ENCODE data around the gene SLC5A10. TPM values are rescaled to one million over a fixed set of nuclear protein-coding genes. Genes with fewer than 3 reads are reported as not detected.

The SLC5A10 gene
- total and polyA plus RNA-seq, 12 donors = 0.06 to 0.19 (median 0.10) TPM; not detected in 6

Other genes starting within 250 kb of the SLC5A10 start
- gene FBXW10, start 208.1 kb upstream of the SLC5A10 start, total RNA-seq = under 1 TPM in 2 of 10 donors, not detected in 8; 0.10 to 0.15 TPM
- under 1 TPM; 0.03 to 0.07 TPM for gene FBXW10, start 208.1 kb upstream of the SLC5A10 start, polyA plus RNA-seq
- 10 to 100 TPM; 15.5 to 29.8 (median 21.7) TPM for gene TVP23B, start 171.0 kb upstream of the SLC5A10 start, total RNA-seq
- 10 to 100 TPM; 18.4 to 26.2 TPM for gene TVP23B, start 171.0 kb upstream of the SLC5A10 start, polyA plus RNA-seq
- gene PRPSAP2, start 94.0 kb upstream of the SLC5A10 start, total RNA-seq = 10 to 100 TPM; 12.8 to 23.2 (median 16.2) TPM
- gene PRPSAP2, start 94.0 kb upstream of the SLC5A10 start, polyA plus RNA-seq = 10 to 100 TPM; 17.9 to 22.3 TPM
- 1 to 10 TPM in 9 of 10 donors, under 1 TPM in 1; 0.96 to 4.0 (median 1.7) TPM for gene FAM83G, start 52.6 kb downstream of the SLC5A10 start, total RNA-seq
- 1 to 10 TPM; 1.1 to 5.5 TPM for gene FAM83G, start 52.6 kb downstream of the SLC5A10 start, polyA plus RNA-seq
- 1 to 10 TPM in 9 of 10 donors, under 1 TPM in 1; 0.99 to 3.6 (median 2.2) TPM for gene GRAP, start 94.8 kb downstream of the SLC5A10 start, total RNA-seq
- 1 to 10 TPM; 2.6 to 3.7 TPM for gene GRAP, start 94.8 kb downstream of the SLC5A10 start, polyA plus RNA-seq
- gene GRAPL, start 175.4 kb downstream of the SLC5A10 start, total RNA-seq = 1 to 10 TPM in 7 of 10 donors, under 1 TPM in 3; 0.53 to 2.9 (median 1.6) TPM
- gene GRAPL, start 175.4 kb downstream of the SLC5A10 start, polyA plus RNA-seq = 1 to 10 TPM in 1 of 2 donors, under 1 TPM in 1; 0.94 to 3.1 TPM